ENCODE data around the gene PHLPP1. TPM values are rescaled to one million over a fixed set of nuclear protein-coding genes. Genes with fewer than 3 reads are reported as not detected.

PHLPP1 gene
- polyA plus RNA-seq, 3 donors from 2014 or later, result 0.14 to 0.50 TPM; not detected in 1

DNA sequence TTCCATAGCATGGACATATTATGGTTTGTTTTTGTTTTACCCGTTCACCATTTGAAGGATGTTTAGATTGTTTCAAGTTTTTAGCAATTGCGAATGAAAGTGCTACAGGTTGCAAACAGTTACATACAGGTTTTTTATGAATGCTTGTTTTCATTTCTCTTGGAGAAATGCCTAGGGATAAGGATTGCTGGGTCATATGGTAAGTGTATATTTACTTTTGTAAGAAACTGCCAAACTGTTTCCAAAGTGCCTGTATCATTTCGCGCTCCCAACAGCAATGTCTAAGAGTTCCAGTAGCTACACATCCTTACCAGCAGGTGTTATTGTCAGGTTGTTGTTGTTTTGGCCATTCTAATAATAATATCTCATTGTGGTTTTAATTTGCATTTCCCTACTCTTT is 251.7 kb downstream of the PHLPP1 start:
- Mint-ChIP-seq H3K9me3 (no peaks in the 10 kb centered on the region), H3K4me1 (no peaks in the 10 kb centered on the region), H3K27me3 (ENCODE audit: low read depth in 3 of 3) (peaks cover 0 to 1% (median 0%) of the 10 kb centered on the region in 3 donors), H3K27ac (peak overlapping the region in 1 of 6 donors; percentile 15), H3K36me3 (peaks cover 8 to 14% (median 8%) of the 10 kb centered on the region in 3 donors), H3K4me3 (no peak overlapping the region)
- no peak for DNase-seq

DNA sequence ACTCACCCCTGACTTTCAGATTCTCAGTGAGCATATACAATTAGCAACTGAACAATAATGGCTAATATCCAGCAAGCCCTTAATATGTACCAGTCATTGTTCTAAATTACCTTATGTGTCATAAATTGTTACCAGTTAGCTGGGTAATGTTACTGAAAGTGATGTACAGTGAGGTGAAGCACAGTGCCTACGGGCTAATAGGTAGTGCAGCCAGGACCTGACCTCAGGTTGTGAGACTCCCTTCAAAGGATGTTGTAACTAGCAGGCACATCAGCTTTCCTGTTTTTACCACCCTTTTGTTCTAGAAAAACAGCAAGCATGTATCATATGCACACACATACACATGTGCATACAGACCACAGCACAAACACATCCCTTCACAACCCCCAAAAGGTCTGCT is 258.3 kb downstream of the PHLPP1 start:
- no peak for DNase-seq
- no peak overlapping the region for H3K27ac Mint-ChIP-seq
- H3K9me3 Mint-ChIP-seq, result no peaks in the 10 kb centered on the region
- no peaks in the 10 kb centered on the region for H3K4me1 Mint-ChIP-seq
- H3K27me3 Mint-ChIP-seq (ENCODE audit: low read depth in 3 of 3), result peaks cover 0 to 1% (median 0%) of the 10 kb centered on the region in 3 donors
- no peak overlapping the region for H3K4me3 Mint-ChIP-seq
- H3K36me3 Mint-ChIP-seq, result peaks cover 8 to 23% (median 11%) of the 10 kb centered on the region in 3 donors

DNA sequence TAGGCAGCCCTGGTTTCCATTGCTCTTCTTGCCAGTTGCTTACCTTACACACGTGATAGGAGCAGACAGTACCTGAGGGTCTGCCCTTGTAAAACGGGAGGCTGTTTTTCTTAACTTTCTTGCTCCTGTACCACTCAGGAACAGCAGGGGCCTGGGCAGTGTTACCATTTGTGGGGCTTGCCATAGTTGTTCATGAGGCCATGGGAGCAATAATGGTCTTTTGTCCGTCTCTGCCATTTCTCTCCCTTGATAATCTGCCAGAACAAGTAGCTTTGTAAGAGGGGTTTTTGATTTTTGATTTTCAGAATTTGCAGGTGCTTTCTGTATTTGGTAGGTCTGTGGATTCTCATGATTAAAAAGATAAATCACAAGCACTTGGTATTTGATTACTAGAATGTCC is 259.0 kb downstream of the PHLPP1 start:
- DNase-seq, result no peak
- no peak overlapping the region for H3K27ac Mint-ChIP-seq
- no peaks in the 10 kb centered on the region for H3K4me1 Mint-ChIP-seq
- peaks cover 8 to 21% (median 11%) of the 10 kb centered on the region in 3 donors for H3K36me3 Mint-ChIP-seq
- no peaks in the 10 kb centered on the region for H3K27me3 Mint-ChIP-seq (ENCODE audit: low read depth in 3 of 3)
- H3K4me3 Mint-ChIP-seq, result no peak overlapping the region
- H3K9me3 Mint-ChIP-seq, result no peaks in the 10 kb centered on the region

DNA sequence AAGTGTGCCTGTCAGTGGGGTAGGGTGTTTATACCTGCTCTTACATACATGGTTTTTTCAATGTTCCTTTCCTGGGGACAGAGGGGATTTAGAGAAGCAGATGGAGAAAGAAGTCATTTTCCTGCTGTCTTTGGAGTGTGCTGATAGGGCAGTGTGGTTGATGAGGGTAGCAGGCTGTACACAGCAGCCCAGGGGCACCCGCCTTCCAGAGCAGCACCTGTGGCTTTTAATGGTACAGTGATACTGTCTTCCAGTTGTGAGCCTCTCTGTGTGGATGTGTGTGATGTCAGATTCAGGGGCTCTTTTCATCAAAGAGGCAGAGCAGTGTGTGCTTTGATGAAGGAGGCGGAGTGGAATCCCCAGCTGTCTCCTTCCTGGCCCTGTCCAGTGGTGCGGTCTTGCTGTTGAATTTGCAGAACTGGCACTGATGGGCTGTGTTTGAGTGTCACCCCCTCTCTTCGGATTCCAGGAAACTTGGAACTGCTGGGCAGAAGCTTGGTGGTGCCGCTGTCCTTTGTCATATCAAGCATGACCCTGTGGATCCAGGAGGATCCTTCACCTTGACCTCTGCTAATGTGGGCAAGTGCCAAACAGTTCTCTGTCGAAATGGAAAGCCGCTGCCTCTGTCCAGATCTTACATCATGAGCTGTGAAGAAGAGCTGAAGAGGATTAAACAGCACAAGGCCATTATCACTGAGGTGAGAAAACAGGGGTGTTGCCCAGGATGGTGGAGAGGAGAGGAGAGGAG is 259.8 kb downstream of the PHLPP1 start:
- Mint-ChIP-seq H3K4me3 (no peak overlapping the region), H3K4me1 (no peaks in the 10 kb centered on the region), H3K27me3 (ENCODE audit: low read depth in 3 of 3) (no peaks in the 10 kb centered on the region), H3K9me3 (no peaks in the 10 kb centered on the region), H3K27ac (no peak overlapping the region), H3K36me3 (peaks cover 5 to 22% (median 11%) of the 10 kb centered on the region in 3 donors)
- DNase-seq, result no peak

DNA sequence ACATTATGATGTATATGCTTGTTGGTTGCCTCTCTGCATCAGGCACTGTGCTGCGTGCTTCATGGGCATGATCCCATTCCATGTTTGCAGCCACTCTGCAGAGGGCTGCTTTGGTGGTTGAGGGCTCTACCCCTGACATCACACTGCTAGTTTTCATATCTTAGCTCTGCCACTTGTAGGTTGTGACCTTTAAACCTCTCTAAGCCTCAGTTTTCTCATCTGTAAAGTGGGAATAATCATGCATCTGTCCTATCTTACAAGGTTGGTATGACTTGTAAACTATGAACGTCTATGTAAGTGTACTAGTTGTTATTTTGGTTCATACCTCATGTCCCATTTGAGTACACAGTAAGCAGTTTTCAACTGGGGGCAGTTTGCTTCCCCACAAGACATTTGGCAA is 260.4 kb downstream of the PHLPP1 start:
- no peaks in the 10 kb centered on the region for H3K9me3 Mint-ChIP-seq
- no peak overlapping the region for H3K4me3 Mint-ChIP-seq
- peaks cover 5 to 22% (median 11%) of the 10 kb centered on the region in 3 donors for H3K36me3 Mint-ChIP-seq
- no peaks in the 10 kb centered on the region for H3K4me1 Mint-ChIP-seq
- no peak for DNase-seq
- H3K27ac Mint-ChIP-seq, result no peak overlapping the region
- H3K27me3 Mint-ChIP-seq (ENCODE audit: low read depth in 3 of 3), result no peaks in the 10 kb centered on the region

DNA sequence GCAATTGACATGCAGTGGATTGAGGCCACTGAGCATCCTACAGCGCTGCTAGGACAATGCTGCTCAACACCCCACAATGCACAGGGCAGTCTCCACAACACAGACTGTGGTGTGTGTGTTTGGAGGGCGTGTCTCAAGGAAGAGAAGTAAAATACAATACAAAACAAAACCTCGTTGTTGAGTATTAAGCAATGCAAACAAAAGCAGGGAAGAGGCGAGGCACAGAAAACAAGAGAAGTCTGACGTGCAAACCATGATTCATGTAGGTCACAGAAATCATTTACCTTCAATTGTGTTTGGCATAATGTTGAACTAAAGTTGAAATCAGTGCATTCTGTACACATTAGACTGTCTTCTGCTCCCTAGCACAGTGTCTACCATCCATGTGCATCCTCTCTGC is 260.9 kb downstream of the PHLPP1 start:
- DNase-seq, result no peak
- H3K4me3 Mint-ChIP-seq, result no peak overlapping the region
- no peaks in the 10 kb centered on the region for H3K9me3 Mint-ChIP-seq
- no peak overlapping the region for H3K27ac Mint-ChIP-seq
- peaks cover 5 to 22% (median 11%) of the 10 kb centered on the region in 3 donors for H3K36me3 Mint-ChIP-seq
- no peaks in the 10 kb centered on the region for H3K27me3 Mint-ChIP-seq (ENCODE audit: low read depth in 3 of 3)
- H3K4me1 Mint-ChIP-seq, result no peaks in the 10 kb centered on the region

DNA sequence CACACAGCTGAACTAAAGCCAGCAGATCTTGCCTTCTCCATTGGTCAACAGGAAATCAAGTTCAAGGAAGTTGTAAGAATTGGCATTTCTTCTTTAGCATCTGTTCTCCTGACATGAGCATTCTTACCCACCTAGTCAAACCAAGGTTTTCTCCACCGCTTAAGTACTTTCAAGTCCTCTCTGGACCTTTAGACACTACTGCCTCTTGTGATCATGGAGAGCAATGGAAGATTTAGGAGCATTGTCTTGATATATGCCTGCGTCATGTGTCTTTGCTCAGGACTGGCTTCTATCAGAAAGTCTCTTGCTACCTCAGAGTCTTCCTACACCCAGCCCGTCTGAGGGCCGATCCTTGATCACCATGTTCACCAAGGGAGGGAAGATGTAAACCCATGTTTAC is 262.2 kb downstream of the PHLPP1 start:
- no peak overlapping the region for H3K4me3 Mint-ChIP-seq
- H3K27me3 Mint-ChIP-seq (ENCODE audit: low read depth in 3 of 3), result peaks cover 0 to 1% (median 0%) of the 10 kb centered on the region in 3 donors
- peaks cover 0 to 22% (median 11%) of the 10 kb centered on the region in 3 donors for H3K36me3 Mint-ChIP-seq
- H3K9me3 Mint-ChIP-seq, result no peaks in the 10 kb centered on the region
- peaks cover under 1 to 4% of the 10 kb centered on the region in 2 donors for H3K4me1 Mint-ChIP-seq
- H3K27ac Mint-ChIP-seq, result no peak overlapping the region
- DNase-seq, result no peak

DNA sequence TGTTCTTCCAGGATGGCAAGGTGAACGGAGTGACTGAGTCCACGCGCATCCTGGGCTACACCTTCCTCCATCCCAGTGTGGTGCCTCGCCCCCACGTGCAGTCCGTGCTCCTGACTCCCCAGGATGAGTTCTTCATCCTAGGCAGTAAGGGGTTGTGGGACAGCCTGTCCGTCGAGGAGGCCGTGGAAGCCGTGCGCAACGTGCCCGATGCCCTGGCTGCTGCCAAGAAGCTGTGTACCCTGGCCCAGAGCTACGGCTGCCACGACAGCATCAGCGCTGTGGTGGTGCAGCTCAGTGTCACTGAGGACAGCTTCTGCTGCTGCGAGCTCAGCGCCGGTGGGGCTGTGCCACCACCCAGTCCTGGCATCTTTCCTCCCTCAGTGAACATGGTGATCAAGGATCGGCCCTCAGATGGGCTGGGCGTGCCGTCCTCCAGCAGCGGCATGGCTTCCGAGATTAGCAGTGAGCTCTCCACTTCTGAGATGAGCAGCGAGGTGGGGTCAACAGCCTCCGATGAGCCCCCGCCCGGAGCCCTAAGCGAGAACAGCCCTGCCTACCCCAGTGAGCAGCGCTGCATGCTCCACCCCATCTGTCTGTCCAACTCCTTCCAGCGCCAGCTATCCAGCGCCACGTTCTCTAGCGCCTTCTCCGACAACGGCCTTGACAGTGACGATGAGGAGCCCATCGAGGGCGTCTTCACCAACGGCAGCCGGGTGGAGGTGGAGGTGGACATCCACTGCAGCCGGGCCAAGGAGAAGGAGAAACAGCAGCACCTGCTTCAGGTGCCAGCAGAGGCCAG is 263.1 kb downstream of the PHLPP1 start:
- Mint-ChIP-seq H3K27me3 (ENCODE audit: low read depth in 3 of 3) (peaks cover 0 to 1% (median 0%) of the 10 kb centered on the region in 3 donors), H3K9me3 (no peaks in the 10 kb centered on the region), H3K27ac (no peak overlapping the region), H3K4me3 (no peak overlapping the region), H3K4me1 (peaks cover 2 to 9% of the 10 kb centered on the region in 2 donors), H3K36me3 (peaks cover 0 to 17% (median 6%) of the 10 kb centered on the region in 3 donors)
- no peak for DNase-seq

DNA sequence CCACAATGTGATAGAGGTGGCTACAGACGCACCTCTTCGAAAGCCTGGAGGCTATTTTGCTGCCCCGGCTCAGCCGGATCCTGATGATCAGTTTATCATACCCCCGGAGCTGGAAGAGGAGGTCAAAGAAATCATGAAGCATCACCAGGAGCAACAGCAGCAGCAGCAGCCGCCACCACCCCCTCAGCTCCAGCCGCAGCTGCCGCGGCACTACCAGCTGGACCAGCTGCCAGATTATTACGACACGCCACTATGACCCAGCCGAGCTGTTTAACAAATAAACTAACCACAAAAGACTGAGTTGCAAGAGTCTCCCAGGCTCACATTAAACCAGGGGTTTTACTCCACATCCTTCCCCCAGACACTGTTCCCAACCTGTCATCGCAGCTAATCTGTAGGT is 263.8 kb downstream of the PHLPP1 start:
- no peaks in the 10 kb centered on the region for H3K9me3 Mint-ChIP-seq
- peaks cover 0 to 17% (median 6%) of the 10 kb centered on the region in 3 donors for H3K36me3 Mint-ChIP-seq

DNA sequence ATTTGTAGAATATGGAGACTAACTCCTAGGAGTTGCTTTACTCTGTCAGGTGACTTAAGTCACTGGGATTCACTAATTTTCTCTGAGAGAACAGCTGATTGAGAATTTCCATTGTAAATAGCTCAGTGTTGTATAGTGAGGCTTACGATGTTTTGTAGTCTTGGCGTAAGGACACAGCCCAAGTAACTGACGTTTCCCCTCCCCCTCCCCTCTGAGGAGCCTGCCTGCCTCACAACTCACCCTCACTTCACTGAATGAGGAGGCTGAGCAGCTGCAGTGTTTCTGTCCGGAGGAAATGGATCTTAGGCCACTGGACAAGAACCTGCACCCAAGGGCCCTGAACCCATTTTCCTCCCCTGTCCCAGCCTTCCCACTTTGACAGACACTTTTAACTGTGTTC is 264.6 kb downstream of the PHLPP1 start:
- peaks cover 0 to 1% (median 0%) of the 10 kb centered on the region in 3 donors for H3K27me3 Mint-ChIP-seq (ENCODE audit: low read depth in 3 of 3)

More for the DNA sequence above, 263.8 kb downstream of the PHLPP1 start:
- H3K4me1 Mint-ChIP-seq, result peaks cover 2 to 9% of the 10 kb centered on the region in 2 donors
- DNase-seq, result no peak
- no peak overlapping the region for H3K4me3 Mint-ChIP-seq
- no peak overlapping the region for H3K27ac Mint-ChIP-seq
- peaks cover 0 to 1% (median 0%) of the 10 kb centered on the region in 3 donors for H3K27me3 Mint-ChIP-seq (ENCODE audit: low read depth in 3 of 3)

DNA sequence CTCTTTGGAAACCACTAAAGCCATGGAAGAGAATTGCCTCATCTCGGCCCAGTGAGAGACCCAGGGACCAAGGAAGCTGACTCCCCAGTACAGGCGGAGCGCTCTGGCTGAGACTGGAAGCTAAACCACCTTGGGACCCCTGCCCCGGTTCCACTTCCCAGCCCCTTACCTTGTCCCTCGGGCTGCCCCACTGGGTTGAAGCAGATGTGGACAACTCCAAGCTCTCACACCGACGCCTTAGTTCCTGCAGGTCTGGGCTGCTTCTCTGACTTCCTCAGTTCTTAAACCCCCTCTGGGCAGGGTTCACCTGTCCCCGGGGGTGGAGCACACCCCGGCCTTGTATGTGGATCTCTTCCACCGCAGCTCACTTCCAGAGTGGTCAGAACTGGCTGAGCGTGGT is 266.2 kb downstream of the PHLPP1 start:
- Mint-ChIP-seq H3K27ac (no peak overlapping the region), H3K27me3 (ENCODE audit: low read depth in 3 of 3) (peaks cover 0 to 1% (median 0%) of the 10 kb centered on the region in 3 donors), H3K36me3 (peaks cover 0 to 8% (median 0%) of the 10 kb centered on the region in 3 donors), H3K4me1 (peaks cover 2 to 9% of the 10 kb centered on the region in 2 donors), H3K9me3 (no peaks in the 10 kb centered on the region), H3K4me3 (no peak overlapping the region)
- no peak for DNase-seq

More for the DNA sequence above, 264.6 kb downstream of the PHLPP1 start:
- Mint-ChIP-seq H3K36me3 (peaks cover 0 to 13% (median 1%) of the 10 kb centered on the region in 3 donors), H3K4me1 (peaks cover 2 to 9% of the 10 kb centered on the region in 2 donors), H3K9me3 (no peaks in the 10 kb centered on the region), H3K27ac (no peak overlapping the region), H3K4me3 (no peak overlapping the region)
- DNase-seq, result no peak

DNA sequence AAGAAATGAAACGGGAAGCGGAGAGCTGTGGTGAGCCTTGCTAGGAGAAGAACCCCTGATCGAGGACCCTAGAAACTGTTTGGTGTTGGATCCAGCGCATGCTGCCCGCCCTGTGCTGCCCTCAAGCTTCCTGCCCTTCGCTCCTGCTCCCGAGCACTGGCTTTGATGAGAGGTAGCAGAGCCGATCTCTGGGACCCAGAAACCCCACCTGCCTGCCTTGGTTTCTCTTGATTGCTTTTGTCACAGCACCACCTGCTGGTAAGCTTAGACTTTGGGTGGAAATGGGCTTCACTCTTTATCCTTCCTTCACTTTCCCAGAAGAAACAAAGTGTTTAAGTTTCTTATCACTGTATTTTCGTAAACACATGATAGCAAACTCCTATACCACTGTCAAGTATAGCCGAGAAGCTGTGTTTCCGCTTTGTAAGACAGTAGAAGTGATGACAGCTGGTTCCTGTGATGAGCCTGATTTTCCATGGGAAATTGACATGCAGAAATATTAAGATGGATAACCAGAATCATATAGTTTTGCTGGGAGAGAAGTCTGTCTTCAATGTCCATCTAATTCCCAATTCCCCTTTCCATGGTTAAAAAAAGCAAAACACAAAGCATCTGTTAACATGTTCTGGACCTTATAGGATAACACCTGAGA is 267.4 kb downstream of the PHLPP1 start:
- H3K4me3 Mint-ChIP-seq, result peak overlapping the region; percentile 15 to 66 (median 19)
- H3K4me1 Mint-ChIP-seq, result peaks cover 2 to 9% of the 10 kb centered on the region in 2 donors
- H3K9me3 Mint-ChIP-seq, result no peaks in the 10 kb centered on the region
- DNase-seq, result peak; percentile 38 to 53 (median 52)
- H3K27me3 Mint-ChIP-seq (ENCODE audit: low read depth in 3 of 3), result peaks cover 0 to 1% (median 0%) of the 10 kb centered on the region in 3 donors
- H3K36me3 Mint-ChIP-seq, result peaks cover 0 to 8% (median 0%) of the 10 kb centered on the region in 3 donors
- H3K27ac Mint-ChIP-seq, result no peak overlapping the region

DNA sequence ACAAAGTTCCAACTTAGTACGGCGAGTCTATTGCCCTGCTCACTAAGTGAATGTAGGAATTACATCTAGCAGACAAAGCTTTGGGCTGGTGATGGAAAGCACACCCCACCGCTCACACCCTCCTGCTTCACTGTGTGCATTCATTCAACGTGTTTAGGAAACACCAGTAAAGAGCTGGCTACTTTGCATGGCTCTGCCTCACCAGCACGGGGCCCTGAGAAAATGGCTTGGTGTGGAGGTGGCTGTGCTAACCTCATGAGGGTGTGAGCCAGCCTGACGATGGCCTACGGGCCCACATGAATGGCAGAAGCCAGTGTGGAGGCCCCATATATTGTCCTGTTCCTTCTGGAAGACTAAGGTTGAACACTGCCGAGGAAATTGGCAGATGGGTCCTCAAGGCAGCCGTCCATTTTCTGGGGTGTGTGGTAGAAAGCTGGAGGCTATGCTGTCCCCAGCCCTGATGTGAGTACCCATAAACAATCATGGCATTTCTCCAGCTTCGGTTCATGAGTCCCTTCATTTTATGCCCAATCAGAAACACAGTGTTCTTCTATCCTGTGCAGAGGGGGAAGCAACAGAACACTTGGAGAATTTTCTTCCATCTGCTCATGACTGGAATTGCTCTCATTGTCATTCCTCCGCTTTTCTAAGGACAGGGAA is 269.4 kb downstream of the PHLPP1 start:
- peaks cover 0 to 7% (median 3%) of the 10 kb centered on the region in 3 donors for H3K27me3 Mint-ChIP-seq (ENCODE audit: low read depth in 3 of 3)
- DNase-seq, result no peak
- H3K36me3 Mint-ChIP-seq, result no peaks in the 10 kb centered on the region
- H3K4me1 Mint-ChIP-seq, result peaks cover 2 to 9% of the 10 kb centered on the region in 2 donors
- no peaks in the 10 kb centered on the region for H3K9me3 Mint-ChIP-seq
- H3K27ac Mint-ChIP-seq, result no peak overlapping the region
- no peak overlapping the region for H3K4me3 Mint-ChIP-seq
